HCT116 (cell line): ENCODE results near the gene CPA2.
"Not testable (repeated sequence)": the region's sequence is repeated elsewhere in the genome, so short reads cannot be mapped to it uniquely, and the experiment has no call there.

Source experiments
- CEBPB ChIP-seq: IDR thresholded peaks from 2 replicates; pipeline ENCODE4 v1.6.1; 2012; ENCODE audit warnings: low read depth
- CTCF ChIP-seq, 3 experiments: fragments of 200-600 bp in 1 of 3; sonication (generic) in 1 of 3; IDR thresholded peaks in 2 of 3; conservative IDR thresholded peaks in 1 of 3; 2 replicates each; pipeline ENCODE4 v1.5.1; 2012 to 2017; ENCODE audit warnings: low read depth in 2 of 3, low read length in 2 of 3, antibody characterized with exemption in 1 of 3, borderline replicate concordance in 1 of 3, control low read depth in 1 of 3, mild to moderate bottlenecking in 1 of 3, mixed read lengths in 1 of 3, mixed run types in 1 of 3, moderate library complexity in 1 of 3; ENCODE audit not compliant: insufficient read depth in 1 of 3
- EZH2 ChIP-seq: fragments of 200-600 bp; sonication (generic); IDR thresholded peaks from 2 replicates; pipeline ENCODE4 v1.6.1; 2017; ENCODE audit warnings: antibody characterized with exemption, mixed run types
- EZH2phosphoT487 ChIP-seq: fragments of 200-600 bp; IDR thresholded peaks from 2 replicates; pipeline ENCODE4 v1.6.1; 2018; ENCODE audit warnings: antibody characterized with exemption, borderline replicate concordance
- REST ChIP-seq: IDR thresholded peaks from 2 replicates; pipeline ENCODE4 v1.6.1; 2012; ENCODE audit warnings: low read depth
- TF ChIP-seq, protein P1 (sequence below): IDR thresholded peaks from 2 replicates; pipeline ENCODE4 v1.6.1; 2012

DNA sequence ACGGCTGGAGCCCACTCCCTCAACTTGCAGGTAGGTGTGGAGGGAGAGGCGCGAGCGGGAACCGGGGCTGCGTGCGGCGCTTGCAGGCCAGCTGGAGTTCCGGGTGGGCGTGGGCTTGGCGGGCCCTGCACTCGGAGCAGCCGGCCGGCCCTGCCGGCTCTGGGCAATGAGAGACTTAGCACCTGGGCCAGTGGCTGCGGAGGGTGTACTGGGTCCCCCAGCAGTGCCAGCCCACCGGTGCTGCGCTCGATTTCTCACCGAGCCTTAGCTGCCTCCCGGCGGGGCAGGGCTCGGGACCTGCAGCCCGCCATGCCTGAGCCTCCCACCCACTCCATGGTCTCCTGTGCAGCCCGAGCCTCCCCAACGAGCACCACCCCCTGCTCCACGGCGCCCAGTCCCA lies 36.7 kb upstream of the CPA2 start:
- TF ChIP-seq, protein P1, sequence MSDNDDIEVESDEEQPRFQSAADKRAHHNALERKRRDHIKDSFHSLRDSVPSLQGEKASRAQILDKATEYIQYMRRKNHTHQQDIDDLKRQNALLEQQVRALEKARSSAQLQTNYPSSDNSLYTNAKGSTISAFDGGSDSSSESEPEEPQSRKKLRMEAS: not testable (repeated sequence)
- not testable (repeated sequence) for TF ChIP-seq CTCF (IDR thresholded peaks at IDR 0.05 in 2 of 3, conservative IDR thresholded peaks at IDR 0.05 in 1 of 3; ENCODE audit: borderline replicate concordance in 1 of 3, insufficient read depth in 1 of 3, low read depth in 2 of 3, low read length in 2 of 3); REST; CEBPB; EZH2phosphoT487; EZH2
